PC-9 (cell line): ENCODE results near the gene NUP188.

Experiments used
- EZH2 ChIP-seq: fragments of 200-600 bp; sonication (generic); IDR thresholded peaks from 2 replicates; pipeline ENCODE4 v1.8.0; 2017; ENCODE audit warnings: antibody characterized with exemption, low read depth
- TF ChIP-seq, protein P1 (sequence below): fragments of 200-600 bp; sonication (generic); conservative IDR thresholded peaks from 2 replicates; pipeline ENCODE4 v1.6.1; 2017; ENCODE audit warnings: mixed run types, antibody characterized with exemption, mild to moderate bottlenecking, moderate library complexity

DNA sequence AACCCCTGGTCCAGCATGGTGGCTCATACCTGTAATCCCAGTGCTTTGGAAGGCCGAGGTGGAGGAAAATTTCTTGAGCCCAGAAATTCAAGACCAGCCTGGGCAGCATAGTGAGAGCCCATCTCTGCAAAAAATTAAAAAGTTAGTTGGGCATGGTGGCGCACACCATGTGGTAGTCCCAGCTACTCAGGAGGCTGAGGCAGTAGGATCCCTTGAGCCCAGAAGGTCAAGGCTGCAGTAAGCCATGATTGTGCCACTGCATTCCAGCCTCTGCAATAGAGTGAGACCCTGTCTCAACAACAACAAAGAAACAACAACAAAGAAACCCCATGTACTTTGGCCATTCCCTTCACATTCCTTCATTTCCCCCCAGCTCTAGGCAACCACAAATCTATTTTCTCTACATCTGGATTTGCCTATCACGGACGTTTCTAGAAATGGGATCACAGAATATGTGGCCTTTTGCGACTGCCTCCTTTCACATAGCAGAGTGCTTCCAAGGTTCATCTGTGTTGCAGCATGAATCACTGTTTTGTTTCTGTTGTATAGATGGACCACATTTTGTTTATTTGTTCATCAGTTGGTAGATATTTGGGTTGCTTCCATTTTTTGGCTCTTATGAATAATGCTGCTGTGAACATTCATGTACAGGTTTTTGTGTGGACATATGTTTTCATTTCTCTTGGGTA lies 106.8 kb downstream of the NUP188 start:
- TF ChIP-seq, protein P1, sequence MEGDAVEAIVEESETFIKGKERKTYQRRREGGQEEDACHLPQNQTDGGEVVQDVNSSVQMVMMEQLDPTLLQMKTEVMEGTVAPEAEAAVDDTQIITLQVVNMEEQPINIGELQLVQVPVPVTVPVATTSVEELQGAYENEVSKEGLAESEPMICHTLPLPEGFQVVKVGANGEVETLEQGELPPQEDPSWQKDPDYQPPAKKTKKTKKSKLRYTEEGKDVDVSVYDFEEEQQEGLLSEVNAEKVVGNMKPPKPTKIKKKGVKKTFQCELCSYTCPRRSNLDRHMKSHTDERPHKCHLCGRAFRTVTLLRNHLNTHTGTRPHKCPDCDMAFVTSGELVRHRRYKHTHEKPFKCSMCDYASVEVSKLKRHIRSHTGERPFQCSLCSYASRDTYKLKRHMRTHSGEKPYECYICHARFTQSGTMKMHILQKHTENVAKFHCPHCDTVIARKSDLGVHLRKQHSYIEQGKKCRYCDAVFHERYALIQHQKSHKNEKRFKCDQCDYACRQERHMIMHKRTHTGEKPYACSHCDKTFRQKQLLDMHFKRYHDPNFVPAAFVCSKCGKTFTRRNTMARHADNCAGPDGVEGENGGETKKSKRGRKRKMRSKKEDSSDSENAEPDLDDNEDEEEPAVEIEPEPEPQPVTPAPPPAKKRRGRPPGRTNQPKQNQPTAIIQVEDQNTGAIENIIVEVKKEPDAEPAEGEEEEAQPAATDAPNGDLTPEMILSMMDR: no peak
- TF ChIP-seq EZH2: no peak
